Measurements from ENCODE around the gene SLC35A3. TPM values are rescaled to one million over a fixed set of nuclear protein-coding genes. Genes with fewer than 3 reads are reported as not detected.
A peak's percentile ranks its signal among the peaks of the same experiment; 100 is the strongest.

The SLC35A3 gene
- total and polyA plus RNA-seq, 8 donors, result 5.7 to 206 (median 57.0) TPM

- H3K27me3 ChIP-seq, result no peaks in the 10 kb centered on the region
- intact Hi-C loops (cut with DNase I; ENCODE audit: low total_unique reads), result no loop called here
These were observed 110.5 kb downstream of the SLC35A3 start for GRCh38 chr1:100080331-100080730.

More at GRCh38 chr1:100080331-100080730, 110.5 kb downstream of the SLC35A3 start:
- TF ChIP-seq POLR2AphosphoS5 (IDR thresholded peaks at IDR 0.05), result no peak
- TF ChIP-seq EP300 (IDR thresholded peaks at IDR 0.05), result no peak
- TF ChIP-seq POLR2A (IDR thresholded peaks at IDR 0.05), result no peak
- TF ChIP-seq, protein P1, sequence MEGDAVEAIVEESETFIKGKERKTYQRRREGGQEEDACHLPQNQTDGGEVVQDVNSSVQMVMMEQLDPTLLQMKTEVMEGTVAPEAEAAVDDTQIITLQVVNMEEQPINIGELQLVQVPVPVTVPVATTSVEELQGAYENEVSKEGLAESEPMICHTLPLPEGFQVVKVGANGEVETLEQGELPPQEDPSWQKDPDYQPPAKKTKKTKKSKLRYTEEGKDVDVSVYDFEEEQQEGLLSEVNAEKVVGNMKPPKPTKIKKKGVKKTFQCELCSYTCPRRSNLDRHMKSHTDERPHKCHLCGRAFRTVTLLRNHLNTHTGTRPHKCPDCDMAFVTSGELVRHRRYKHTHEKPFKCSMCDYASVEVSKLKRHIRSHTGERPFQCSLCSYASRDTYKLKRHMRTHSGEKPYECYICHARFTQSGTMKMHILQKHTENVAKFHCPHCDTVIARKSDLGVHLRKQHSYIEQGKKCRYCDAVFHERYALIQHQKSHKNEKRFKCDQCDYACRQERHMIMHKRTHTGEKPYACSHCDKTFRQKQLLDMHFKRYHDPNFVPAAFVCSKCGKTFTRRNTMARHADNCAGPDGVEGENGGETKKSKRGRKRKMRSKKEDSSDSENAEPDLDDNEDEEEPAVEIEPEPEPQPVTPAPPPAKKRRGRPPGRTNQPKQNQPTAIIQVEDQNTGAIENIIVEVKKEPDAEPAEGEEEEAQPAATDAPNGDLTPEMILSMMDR (IDR thresholded peaks at IDR 0.05), result no peak
- H3K9me3 ChIP-seq, result no peaks in the 10 kb centered on the region
- DNase-seq, result no peak
- peak overlapping the region in 1 of 5 donors; percentile 57 for H3K27ac ChIP-seq
- 17 to 61% (median 42%) methylated on average over 3 of the region's 3 CpGs for WGBS, 5 donors
- H3K4me1 ChIP-seq, result peaks cover 6 to 50% (median 23%) of the 10 kb centered on the region in 4 donors
- H3K4me3 ChIP-seq, result no peak overlapping the region
- H3K36me3 ChIP-seq, result peaks cover 7 to 68% (median 61%) of the 10 kb centered on the region in 4 donors

Small RNAs within 50 kb of the gene (small RNA-seq; reads per million reads assigned to genes)
- gene RNU6-1318P, result 0 reads per million in 4 donors
- 0 reads per million in 4 donors for gene RNU6-750P

Other genes with a start within 250 kb of the SLC35A3 start
- 10 to 100 TPM in 3 of 5 donors, 1 to 10 TPM in 2; 3.2 to 21.1 (median 11.1) TPM for gene FRRS1, start 203.4 kb upstream of the SLC35A3 start, total RNA-seq
- gene FRRS1, start 203.4 kb upstream of the SLC35A3 start, polyA plus RNA-seq, result 1 to 10 TPM in 2 of 3 donors, under 1 TPM in 1; 0.46 to 1.7 (median 1.5) TPM
- gene AGL, start 119.6 kb upstream of the SLC35A3 start, total RNA-seq, result 100 to 1,000 TPM in 1 of 5 donors, 10 to 100 TPM in 4; 12.5 to 107 (median 33.9) TPM
- gene AGL, start 119.6 kb upstream of the SLC35A3 start, polyA plus RNA-seq, result 1 to 10 TPM; 4.3 to 7.4 (median 4.3) TPM
- gene SASS6, start 162.9 kb downstream of the SLC35A3 start, total RNA-seq, result 1 to 10 TPM; 2.3 to 6.1 (median 4.7) TPM
- 1 to 10 TPM in 2 of 3 donors, under 1 TPM in 1; 0.87 to 2.0 (median 1.7) TPM for gene SASS6, start 162.9 kb downstream of the SLC35A3 start, polyA plus RNA-seq
- 10 to 100 TPM in 2 of 5 donors, 1 to 10 TPM in 3; 2.7 to 42.0 (median 5.5) TPM for gene TRMT13, start 163.2 kb downstream of the SLC35A3 start, total RNA-seq
- gene TRMT13, start 163.2 kb downstream of the SLC35A3 start, polyA plus RNA-seq, result 10 to 100 TPM in 1 of 3 donors, 1 to 10 TPM in 2; 5.1 to 11.5 (median 6.0) TPM
- 1 to 10 TPM in 2 of 5 donors, under 1 TPM in 1, not detected in 2; 0.45 to 2.9 (median 2.3) TPM for gene LRRC39, start 208.3 kb downstream of the SLC35A3 start, total RNA-seq
- under 1 TPM in 2 of 3 donors, not detected in 1; 0.62 to 0.98 TPM for gene LRRC39, start 208.3 kb downstream of the SLC35A3 start, polyA plus RNA-seq

Measured in stomach (tissue), 9 donors.